ENCODE results near the gene ZFAND5. TPM values are rescaled to one million over a fixed set of nuclear protein-coding genes. Genes with fewer than 3 reads are reported as not detected.
A peak's percentile ranks its signal among the peaks of the same experiment; 100 is the strongest.

Gene ZFAND5
- total RNA-seq, 4 donors from 2014 or later, result 316 to 2,069 (median 561) TPM

DNA sequence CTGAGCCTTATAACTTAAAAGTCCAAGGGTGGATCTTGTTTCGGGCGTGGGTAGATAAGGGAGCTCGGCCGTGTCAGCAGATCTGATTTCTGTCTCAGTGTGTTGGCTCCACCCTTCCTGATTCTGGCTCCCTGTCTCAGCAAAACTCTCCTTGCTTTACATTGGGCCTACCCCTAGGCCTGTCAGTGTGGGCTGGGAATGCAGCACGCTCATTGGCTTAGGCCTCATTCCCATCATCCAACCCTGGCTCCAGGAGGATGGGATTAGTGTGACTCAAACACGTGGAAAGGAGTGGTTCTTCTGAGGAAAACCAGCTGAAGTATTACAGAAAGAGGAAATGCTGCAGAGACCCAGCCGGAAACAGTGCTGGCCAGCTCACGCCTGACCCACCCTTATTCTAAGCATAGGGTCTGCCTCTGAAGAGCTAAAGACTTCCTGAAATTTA is 59.9 kb downstream of the ZFAND5 start:
- no peaks in the 10 kb centered on the region for H3K9me3 ChIP-seq
- H3K4me1 ChIP-seq, result peaks cover 0 to 14% of the 10 kb centered on the region in 2 donors
- in situ Hi-C loops (cut with MboI; ENCODE audit: low sequenced_read_pairs in 4 of 4), result loop anchor here in 1 of 4 donors (10.0 kb wide), 2 partner anchors 60 to 270 kb away; partner anchors contain the start of gene ZFAND5
- TF ChIP-seq POLR2A (IDR thresholded peaks at IDR 0.05), result peak; percentile 42 to 83
- TF ChIP-seq, protein P1, sequence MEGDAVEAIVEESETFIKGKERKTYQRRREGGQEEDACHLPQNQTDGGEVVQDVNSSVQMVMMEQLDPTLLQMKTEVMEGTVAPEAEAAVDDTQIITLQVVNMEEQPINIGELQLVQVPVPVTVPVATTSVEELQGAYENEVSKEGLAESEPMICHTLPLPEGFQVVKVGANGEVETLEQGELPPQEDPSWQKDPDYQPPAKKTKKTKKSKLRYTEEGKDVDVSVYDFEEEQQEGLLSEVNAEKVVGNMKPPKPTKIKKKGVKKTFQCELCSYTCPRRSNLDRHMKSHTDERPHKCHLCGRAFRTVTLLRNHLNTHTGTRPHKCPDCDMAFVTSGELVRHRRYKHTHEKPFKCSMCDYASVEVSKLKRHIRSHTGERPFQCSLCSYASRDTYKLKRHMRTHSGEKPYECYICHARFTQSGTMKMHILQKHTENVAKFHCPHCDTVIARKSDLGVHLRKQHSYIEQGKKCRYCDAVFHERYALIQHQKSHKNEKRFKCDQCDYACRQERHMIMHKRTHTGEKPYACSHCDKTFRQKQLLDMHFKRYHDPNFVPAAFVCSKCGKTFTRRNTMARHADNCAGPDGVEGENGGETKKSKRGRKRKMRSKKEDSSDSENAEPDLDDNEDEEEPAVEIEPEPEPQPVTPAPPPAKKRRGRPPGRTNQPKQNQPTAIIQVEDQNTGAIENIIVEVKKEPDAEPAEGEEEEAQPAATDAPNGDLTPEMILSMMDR (IDR thresholded peaks at IDR 0.05 in 4 of 5, conservative IDR thresholded peaks at IDR 0.05 in 1 of 5), result no peak
- H3K27me3 ChIP-seq, result no peaks in the 10 kb centered on the region
- ATAC-seq, result peak; percentile 57 to 87
- peak; percentile 57 to 67 for DNase-seq
- intact Hi-C loops (cut with DNase I; ENCODE audit: low total_unique reads), result no loop called here
- H3K36me3 ChIP-seq, result no peaks in the 10 kb centered on the region
- H3K4me3 ChIP-seq, result peak overlapping the region in 3 of 4 donors; percentile 14 to 49 (median 22)
- H3K27ac ChIP-seq, result peak overlapping the region; percentile 23 to 86 (median 76)

DNA sequence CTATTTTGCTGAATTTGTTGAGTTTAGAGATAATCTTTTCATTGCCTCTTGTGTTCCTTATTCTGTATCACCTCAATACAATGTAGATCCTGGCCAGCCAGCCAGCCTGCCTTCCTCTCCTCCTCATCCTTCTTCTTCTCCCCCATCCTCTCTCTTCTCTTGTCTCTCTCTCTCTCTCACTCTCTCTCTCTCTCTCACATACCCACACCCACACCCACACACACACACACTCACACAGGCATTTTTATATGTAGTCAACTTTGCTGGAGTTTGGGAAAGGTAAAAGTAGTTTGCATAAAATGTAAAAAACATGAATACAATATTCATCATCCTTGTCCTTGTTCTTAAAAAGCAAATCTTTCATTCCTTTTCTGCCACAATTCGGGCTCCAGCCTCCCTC is 60.5 kb downstream of the ZFAND5 start:
- intact Hi-C loops (cut with DNase I; ENCODE audit: low total_unique reads), result no loop called here
- Histone ChIP-seq H3K36me3 (no peaks in the 10 kb centered on the region), H3K9me3 (no peaks in the 10 kb centered on the region), H3K4me1 (peaks cover 0 to 9% of the 10 kb centered on the region in 2 donors), H3K4me3 (peak overlapping the region in 2 of 4 donors; percentile 22 to 49), H3K27ac (peak overlapping the region; percentile 23 to 86 (median 76)), H3K27me3 (no peaks in the 10 kb centered on the region)
- in situ Hi-C loops (cut with MboI; ENCODE audit: low sequenced_read_pairs in 4 of 4), result loop anchor here in 1 of 4 donors (10.0 kb wide), 2 partner anchors 60 to 270 kb away; partner anchors contain the start of gene ZFAND5
- TF ChIP-seq POLR2A (IDR thresholded peaks at IDR 0.05), result no peak
- TF ChIP-seq, protein P1 (IDR thresholded peaks at IDR 0.05 in 4 of 5, conservative IDR thresholded peaks at IDR 0.05 in 1 of 5), result no peak
- ATAC-seq (no peak), DNase-seq (no peak)

Other genes with a start within 250 kb of the ZFAND5 start
- gene GDA, start 215.8 kb downstream of the ZFAND5 start, total RNA-seq, result 1 to 10 TPM in 1 of 4 donors, under 1 TPM in 2, not detected in 1; 0.62 to 2.5 (median 0.82) TPM
- 10 to 100 TPM in 1 of 4 donors, 1 to 10 TPM in 1, not detected in 2; 1.2 to 15.7 TPM for gene TMC1, start 156.4 kb upstream of the ZFAND5 start, total RNA-seq

Measured in gastrocnemius medialis (tissue), 4 donors.